A549 treated with CpdA at 1 μM for 4 hours (cell line): ENCODE data around the gene SENP7. TPM values are rescaled to one million over a fixed set of nuclear protein-coding genes. Genes with fewer than 3 reads are reported as not detected.

Experiments
- total RNA-seq: library from RNA; stranded (reverse); fragments of 200-300 nt; extraction: Qiagen RNA extraction; gene quantifications from 5 replicates; pipeline ENCODE4 v1.2.3, GENCODE V29; 2022; ENCODE audit warnings: low read depth

Gene SENP7
- total RNA-seq: 1.7 to 2.5 TPM (median 2.3 TPM) in 5 replicates

GRCh38 chr3:101512646-101513418 is at the start of gene SENP7:
SENP7 (minus strand) TSS chr3:101513212; CDS start chr3:101513130, 82 bp downstream.

DNA sequence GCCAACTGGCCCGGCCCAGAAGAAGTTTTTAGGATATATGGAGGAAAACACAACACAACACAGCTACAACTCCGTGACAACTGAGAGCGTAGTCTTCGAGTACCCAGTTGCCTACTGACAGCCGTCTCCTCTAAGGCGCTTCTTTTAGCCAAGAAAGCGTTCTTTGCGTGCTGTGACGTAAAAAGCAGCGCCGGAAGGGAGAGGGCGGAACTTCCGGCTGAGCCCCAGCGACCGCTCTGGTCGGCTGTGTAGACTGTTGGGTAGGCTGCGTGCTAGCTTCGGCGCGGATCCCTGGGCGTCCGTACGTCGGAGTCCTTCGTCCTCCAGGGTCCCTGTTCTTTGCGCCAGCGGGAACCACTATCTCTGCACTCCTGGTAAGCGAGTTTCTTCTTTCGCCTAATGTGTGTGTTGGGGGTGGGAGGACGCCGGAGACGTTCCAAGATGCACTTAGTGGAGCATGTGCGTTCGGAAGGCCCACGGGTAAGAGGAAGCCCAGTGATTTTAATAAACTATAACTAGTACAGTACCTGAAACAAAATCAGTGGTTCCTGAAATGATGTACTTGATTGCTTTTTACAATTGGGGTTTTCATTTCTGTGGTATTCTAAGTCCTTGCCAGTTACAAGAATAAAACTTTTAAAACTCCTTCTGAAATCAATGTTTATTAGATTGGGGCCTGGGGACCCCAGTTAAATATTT is 48.8 kb upstream of the SENP7 start, which contains the start of gene TRMT10C:
Gene TRMT10C, plus strand, starts transcription at position 239 of the 699 bp plus-strand sequence. CDS start 2,914 bp downstream, outside the sequence.

DNA sequence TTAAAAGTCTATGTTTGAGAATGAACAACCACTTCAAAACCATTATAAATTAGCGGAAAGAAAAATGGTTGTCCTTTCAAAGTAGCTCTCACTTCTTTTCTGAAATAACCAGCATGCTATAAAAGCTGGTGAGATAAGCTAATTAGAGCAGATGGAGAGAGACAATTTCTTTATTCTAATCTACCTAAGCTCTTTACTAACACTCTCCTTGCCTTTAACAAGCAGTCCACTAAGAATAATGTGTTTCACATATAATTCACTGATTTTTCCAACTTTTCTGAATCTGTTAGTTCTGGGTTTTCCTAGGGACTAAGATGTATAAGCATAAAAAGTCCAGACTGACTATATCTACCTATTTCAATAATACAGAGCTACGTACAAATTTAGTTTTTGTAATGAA is 192.5 kb downstream of the SENP7 start, which contains the start of gene IMPG2:
Gene IMPG2, minus strand, starts transcription at position 101 of the 400 bp plus-strand sequence. CDS start 203 bp downstream, outside the sequence.

Other genes with a start within 250 kb of the SENP7 start
- 0.01 to 0.02 TPM in 2 of 5 replicates, not detected in the others for gene IMPG2, start 192.6 kb downstream of the SENP7 start, total RNA-seq
- gene TRMT10C, start 48.7 kb upstream of the SENP7 start, total RNA-seq: 31.3 to 37.5 TPM (median 34.0 TPM) in 5 replicates
- gene PCNP, start 61.0 kb upstream of the SENP7 start, total RNA-seq: 101 to 126 TPM (median 107 TPM) in 5 replicates
- gene ZBTB11, start 163.9 kb upstream of the SENP7 start, total RNA-seq: 9.7 to 10.5 TPM (median 10.0 TPM) in 5 replicates
- gene RPL24, start 173.5 kb upstream of the SENP7 start, total RNA-seq: 1,643 to 1,995 TPM (median 1,710 TPM) in 5 replicates
- gene CEP97, start 211.4 kb upstream of the SENP7 start, total RNA-seq: 3.8 to 6.0 TPM (median 5.0 TPM) in 5 replicates